ENCODE results near the gene DEFB124.
"Not testable (repeated sequence)": the region's sequence is repeated elsewhere in the genome, so short reads cannot be mapped to it uniquely, and the experiment has no call there.

DEFB124 gene

DNA sequence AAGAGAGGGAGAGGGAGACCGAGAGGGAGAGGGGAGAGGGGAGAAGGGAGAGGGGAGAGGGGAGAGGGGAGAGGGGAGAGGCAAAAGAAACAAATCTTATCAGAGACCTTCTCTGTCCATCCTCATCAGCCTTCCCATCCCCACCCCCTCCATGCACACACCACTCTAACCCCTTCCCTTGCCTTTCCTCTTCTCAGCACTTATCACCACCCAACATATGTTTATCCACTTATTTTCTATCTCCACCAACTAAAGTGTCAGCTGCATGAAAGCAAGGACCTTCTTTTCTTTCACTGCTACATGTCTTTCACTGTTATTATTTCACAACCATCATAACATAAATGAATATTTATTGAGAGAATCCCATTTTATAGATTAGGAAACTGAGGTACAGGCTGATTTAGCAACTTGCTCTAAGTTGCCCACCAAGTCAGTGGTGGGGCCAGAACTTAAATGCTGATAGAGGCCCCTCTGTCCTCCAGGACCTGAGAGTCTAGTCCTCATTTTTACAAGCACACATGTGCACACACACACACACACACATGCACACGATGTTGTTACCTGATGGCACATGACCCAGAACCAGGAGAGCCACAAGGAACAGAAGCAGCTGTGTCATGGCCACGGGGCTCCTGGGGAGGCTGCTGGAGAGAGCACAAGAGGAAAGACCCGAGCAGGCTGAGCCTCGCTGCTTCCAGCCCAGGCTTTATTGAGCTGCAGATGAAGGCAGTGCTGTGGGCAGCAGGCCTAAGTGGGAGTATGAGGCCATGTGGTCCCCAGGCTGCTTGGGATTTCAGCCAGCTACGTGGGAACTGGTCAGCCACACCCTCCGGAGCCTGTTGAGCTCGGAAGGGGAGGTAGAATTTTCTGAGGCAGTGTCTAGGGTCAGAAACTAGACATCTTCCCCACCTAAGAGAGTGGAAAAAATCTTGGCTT lies 2.3 kb downstream of the DEFB124 start:
- no peak overlapping the region for H3K4me3 ChIP-seq (ENCODE audit: low read length)
- H3K9me3 ChIP-seq (ENCODE audit: control insufficient read depth, insufficient read depth, low read length), result peaks cover 3% of the 10 kb centered on the region; the same call in 1 of the 2 replicates
- no peak overlapping the region for H3K27ac ChIP-seq (ENCODE audit: low read length)
- DNase-seq (ENCODE audit: low read depth, low spot score), result no peak
- no peaks in the 10 kb centered on the region for H3K4me1 ChIP-seq (ENCODE audit: control insufficient read depth, insufficient read depth, low read length)
- WGBS (ENCODE audit: insufficient coverage, insufficient read length), result no CpG with 5 or more reads among the region's 8 CpGs
- no peaks in the 10 kb centered on the region for H3K27me3 ChIP-seq (ENCODE audit: control insufficient read depth, insufficient read depth, low read length)
- no peaks in the 10 kb centered on the region for H3K36me3 ChIP-seq (ENCODE audit: control insufficient read depth, insufficient read depth, low read length)

DNA sequence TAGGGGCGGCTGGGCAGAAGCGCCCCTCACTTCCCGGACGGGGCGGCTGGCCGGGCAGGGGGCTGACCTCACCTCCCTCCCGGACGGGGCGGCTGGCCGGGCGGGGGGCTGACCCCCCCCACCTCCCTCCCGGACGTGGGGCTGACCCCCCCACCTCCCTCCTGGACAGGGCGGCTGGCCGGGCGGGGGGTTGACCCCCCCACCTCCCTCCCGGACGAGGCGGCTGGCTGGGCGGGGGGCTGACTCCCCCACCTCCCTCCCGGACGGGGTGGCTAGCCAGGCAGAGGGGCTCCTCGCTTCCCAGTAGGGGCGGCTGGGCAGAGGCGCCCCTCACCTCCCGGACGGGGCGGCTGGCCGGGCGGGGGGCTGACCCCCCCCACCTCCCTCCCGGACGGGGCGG lies 4.0 kb downstream of the DEFB124 start:
- H3K36me3 ChIP-seq (ENCODE audit: control insufficient read depth, insufficient read depth, low read length); H3K9me3 ChIP-seq (ENCODE audit: control insufficient read depth, insufficient read depth, low read length); DNase-seq (ENCODE audit: low read depth, low spot score); H3K4me1 ChIP-seq (ENCODE audit: control insufficient read depth, insufficient read depth, low read length); H3K27ac ChIP-seq (ENCODE audit: low read length); H3K27me3 ChIP-seq (ENCODE audit: control insufficient read depth, insufficient read depth, low read length); H3K4me3 ChIP-seq (ENCODE audit: low read length): not testable (repeated sequence)
- no CpG with 5 or more reads among the region's 33 CpGs for WGBS (ENCODE audit: insufficient coverage, insufficient read length)

DNA sequence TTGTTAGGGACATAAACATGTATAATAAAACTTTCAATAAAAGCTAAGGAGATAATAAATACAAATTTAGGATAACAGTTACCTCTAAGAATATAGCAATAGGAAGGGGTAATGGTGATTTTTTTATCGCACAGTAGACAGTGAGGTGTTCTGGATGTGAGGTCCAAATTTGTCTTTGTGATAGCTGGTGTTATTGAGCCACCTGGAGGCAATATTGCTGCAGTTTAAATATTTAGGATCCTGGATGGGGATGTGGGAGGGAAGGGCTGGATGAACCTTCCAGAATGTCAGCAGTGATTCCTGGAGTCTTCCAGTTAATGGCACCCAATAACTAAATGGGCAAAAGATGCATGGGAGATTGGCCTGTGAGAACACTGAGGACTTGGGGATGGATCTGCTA lies 20.6 kb downstream of the DEFB124 start:
- H3K36me3 ChIP-seq (ENCODE audit: control insufficient read depth, insufficient read depth, low read length), result no peaks in the 10 kb centered on the region
- no peak for DNase-seq (ENCODE audit: low read depth, low spot score)
- H3K9me3 ChIP-seq (ENCODE audit: control insufficient read depth, insufficient read depth, low read length), result peaks cover 1% of the 10 kb centered on the region; the same call in 1 of the 2 replicates
- WGBS (ENCODE audit: insufficient coverage, insufficient read length), result no CpG with 5 or more reads among the region's 1 CpG
- H3K27ac ChIP-seq (ENCODE audit: low read length), result no peak overlapping the region
- no peak overlapping the region for H3K4me3 ChIP-seq (ENCODE audit: low read length)
- no peaks in the 10 kb centered on the region for H3K27me3 ChIP-seq (ENCODE audit: control insufficient read depth, insufficient read depth, low read length)
- no peaks in the 10 kb centered on the region for H3K4me1 ChIP-seq (ENCODE audit: control insufficient read depth, insufficient read depth, low read length)

DNA sequence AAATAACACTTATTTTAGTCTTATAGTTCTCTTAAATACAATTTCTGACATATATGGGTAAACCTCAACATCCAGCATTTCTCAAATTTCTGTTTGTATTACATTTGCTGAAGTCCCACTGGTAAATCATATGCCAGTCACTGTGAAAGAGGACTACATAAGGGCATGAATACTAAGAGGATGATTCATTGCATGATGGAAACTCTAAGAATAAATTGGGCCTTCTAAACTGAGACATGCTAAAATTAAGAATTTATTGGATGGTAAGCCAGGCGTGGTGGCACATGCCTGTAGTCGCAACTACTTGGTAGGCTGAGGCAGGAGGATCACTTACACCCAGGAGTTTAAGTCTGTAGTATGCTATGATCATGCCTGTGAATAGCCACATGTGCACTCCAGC lies 22.4 kb downstream of the DEFB124 start:
- Histone ChIP-seq H3K36me3 (ENCODE audit: control insufficient read depth, insufficient read depth, low read length) (no peaks in the 10 kb centered on the region), H3K27me3 (ENCODE audit: control insufficient read depth, insufficient read depth, low read length) (no peaks in the 10 kb centered on the region), H3K9me3 (ENCODE audit: control insufficient read depth, insufficient read depth, low read length) (peaks cover 3% of the 10 kb centered on the region), H3K4me3 (ENCODE audit: low read length) (no peak overlapping the region), H3K4me1 (ENCODE audit: control insufficient read depth, insufficient read depth, low read length) (no peaks in the 10 kb centered on the region), H3K27ac (ENCODE audit: low read length) (no peak overlapping the region)
- no CpG with 5 or more reads among the region's 2 CpGs for WGBS (ENCODE audit: insufficient coverage, insufficient read length)
- no peak for DNase-seq (ENCODE audit: low read depth, low spot score)

DNA sequence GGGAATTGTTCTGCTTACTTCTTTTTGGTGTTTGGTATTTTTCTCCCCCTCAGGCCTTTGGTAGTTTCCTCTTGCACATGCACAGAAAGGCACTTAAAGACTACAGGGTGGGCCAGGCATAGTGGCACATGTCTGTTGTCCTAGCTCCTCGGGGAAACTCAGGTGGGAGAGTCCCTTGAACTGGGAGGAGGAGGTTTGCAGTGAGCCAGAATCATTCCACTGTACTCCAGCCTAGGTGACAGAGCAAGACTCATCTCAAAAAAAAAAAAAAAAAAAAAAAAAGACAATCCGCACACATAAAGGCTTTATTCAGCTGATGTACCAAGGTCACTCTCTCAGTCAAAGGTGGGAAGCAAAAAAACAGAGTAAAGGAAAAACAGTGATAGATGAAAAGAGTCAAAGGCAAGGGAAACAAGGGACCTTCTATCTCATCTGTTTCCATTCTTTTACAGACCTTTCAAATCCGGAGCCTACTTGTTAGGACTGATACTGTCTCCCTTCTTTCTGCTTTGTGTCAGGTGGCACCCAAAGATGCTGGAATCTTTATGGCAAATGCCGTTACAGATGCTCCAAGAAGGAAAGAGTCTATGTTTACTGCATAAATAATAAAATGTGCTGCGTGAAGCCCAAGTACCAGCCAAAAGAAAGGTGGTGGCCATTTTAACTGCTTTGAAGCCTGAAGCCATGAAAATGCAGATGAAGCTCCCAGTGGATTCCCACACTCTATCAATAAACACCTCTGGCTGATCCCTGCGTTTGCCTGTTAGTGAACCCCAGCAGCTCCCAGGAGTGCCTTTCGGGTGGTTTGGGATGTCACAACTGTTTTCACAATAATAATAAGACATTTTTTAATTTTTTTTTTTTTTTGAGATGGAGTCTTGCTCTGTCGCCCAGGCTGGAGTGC lies 25.2 kb downstream of the DEFB124 start:
- DNase-seq (ENCODE audit: low read depth, low spot score), result no peak
- Histone ChIP-seq H3K4me3 (ENCODE audit: low read length) (no peak overlapping the region), H3K27ac (ENCODE audit: low read length) (no peak overlapping the region), H3K27me3 (ENCODE audit: control insufficient read depth, insufficient read depth, low read length) (no peaks in the 10 kb centered on the region), H3K4me1 (ENCODE audit: control insufficient read depth, insufficient read depth, low read length) (no peaks in the 10 kb centered on the region), H3K36me3 (ENCODE audit: control insufficient read depth, insufficient read depth, low read length) (no peaks in the 10 kb centered on the region), H3K9me3 (ENCODE audit: control insufficient read depth, insufficient read depth, low read length) (peaks cover 3% of the 10 kb centered on the region)
- WGBS (ENCODE audit: insufficient coverage, insufficient read length), result no CpG with 5 or more reads among the region's 8 CpGs

DNA sequence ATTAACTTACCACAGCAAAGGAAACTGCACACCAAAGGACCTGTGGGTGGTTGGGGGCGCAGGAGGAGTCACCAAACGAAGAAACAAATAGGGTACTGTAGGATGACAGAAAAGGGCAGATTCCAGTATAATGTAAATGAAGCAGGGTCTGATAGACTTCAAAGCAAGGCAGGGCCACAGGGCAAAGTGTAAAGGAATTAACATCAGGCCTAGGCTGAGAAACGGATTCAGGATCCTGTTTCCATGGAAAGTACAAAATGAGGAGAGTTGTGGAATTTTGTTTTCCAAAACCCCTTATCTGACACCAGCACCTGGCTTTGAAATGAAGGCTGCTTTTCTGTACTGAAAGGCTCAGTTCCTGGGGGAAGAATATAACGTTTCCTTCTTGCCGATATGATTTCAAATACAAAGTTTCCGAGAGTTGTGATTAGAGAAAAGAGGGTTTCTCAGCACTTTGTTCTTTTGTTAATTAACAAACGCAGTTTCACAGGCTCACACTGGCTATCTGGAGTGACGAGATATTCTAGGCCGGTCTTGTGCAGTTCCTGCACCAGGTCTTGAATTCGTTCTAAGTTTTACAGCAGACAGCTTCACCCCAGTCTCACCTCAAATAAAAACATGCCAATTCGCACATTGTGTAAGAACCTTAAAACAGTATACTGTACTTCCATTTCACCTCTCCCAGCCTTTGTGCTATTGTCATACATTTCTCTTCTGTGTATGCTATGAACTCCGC lies 28.7 kb downstream of the DEFB124 start:
- Histone ChIP-seq H3K27me3 (ENCODE audit: control insufficient read depth, insufficient read depth, low read length) (no peaks in the 10 kb centered on the region), H3K4me1 (ENCODE audit: control insufficient read depth, insufficient read depth, low read length) (no peaks in the 10 kb centered on the region), H3K9me3 (ENCODE audit: control insufficient read depth, insufficient read depth, low read length) (peaks cover 13% of the 10 kb centered on the region), H3K27ac (ENCODE audit: low read length) (no peak overlapping the region), H3K4me3 (ENCODE audit: low read length) (no peak overlapping the region), H3K36me3 (ENCODE audit: control insufficient read depth, insufficient read depth, low read length) (no peaks in the 10 kb centered on the region)
- no peak for DNase-seq (ENCODE audit: low read depth, low spot score)
- no CpG with 5 or more reads among the region's 12 CpGs for WGBS (ENCODE audit: insufficient coverage, insufficient read length)

DNA sequence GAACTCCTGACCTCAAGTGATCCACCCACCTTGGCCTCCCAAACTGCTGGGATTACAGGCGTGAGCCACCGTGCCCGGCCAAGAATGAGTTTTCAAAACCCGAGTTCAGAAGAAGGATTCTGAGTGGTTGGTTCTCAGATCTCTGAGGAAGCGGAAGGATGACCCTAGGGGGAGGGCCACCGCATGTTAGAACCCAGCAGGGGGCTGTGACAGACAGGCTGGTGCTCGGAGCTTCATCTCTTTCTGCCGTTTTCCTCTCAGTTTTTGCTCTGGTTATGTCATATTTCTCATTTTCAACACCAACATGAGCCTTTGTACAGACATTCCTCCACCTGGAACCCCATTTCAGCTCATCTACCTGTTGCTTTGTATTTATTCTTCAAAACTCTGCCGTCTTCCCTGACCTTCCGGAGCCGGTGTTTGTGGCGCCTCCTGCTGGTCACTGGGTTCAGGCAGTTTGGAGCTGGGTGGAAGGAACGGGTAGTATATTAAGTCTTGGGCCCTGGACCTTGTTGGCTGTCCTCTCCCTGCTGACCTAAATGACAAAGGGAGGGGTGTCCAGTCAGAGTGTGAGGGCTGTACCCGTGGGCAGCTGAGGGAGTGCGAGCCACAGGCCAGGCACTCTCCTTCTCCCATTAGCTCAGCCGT lies 34.8 kb downstream of the DEFB124 start, which contains the start of gene DEFB123:
DEFB123 (plus strand) TSS at position 621 of the 648 bp plus-strand sequence. CDS start 67 bp downstream, outside the sequence.
- WGBS (ENCODE audit: insufficient coverage, insufficient read length), result no CpG with 5 or more reads among the region's 16 CpGs
- no peak within 1 kb of the TSS for H3K4me3 ChIP-seq (ENCODE audit: low read length)
- H3K9me3 ChIP-seq (ENCODE audit: control insufficient read depth, insufficient read depth, low read length), result peaks cover 15% of the 10 kb centered on the region
- no peaks in the 10 kb centered on the region for H3K4me1 ChIP-seq (ENCODE audit: control insufficient read depth, insufficient read depth, low read length)
- no peaks in the 10 kb centered on the region for H3K36me3 ChIP-seq (ENCODE audit: control insufficient read depth, insufficient read depth, low read length)
- no peak within 1 kb of the TSS for H3K27ac ChIP-seq (ENCODE audit: low read length)
- DNase-seq (ENCODE audit: low read depth, low spot score), result no peak
- no peaks in the 10 kb centered on the region for H3K27me3 ChIP-seq (ENCODE audit: control insufficient read depth, insufficient read depth, low read length)

DNA sequence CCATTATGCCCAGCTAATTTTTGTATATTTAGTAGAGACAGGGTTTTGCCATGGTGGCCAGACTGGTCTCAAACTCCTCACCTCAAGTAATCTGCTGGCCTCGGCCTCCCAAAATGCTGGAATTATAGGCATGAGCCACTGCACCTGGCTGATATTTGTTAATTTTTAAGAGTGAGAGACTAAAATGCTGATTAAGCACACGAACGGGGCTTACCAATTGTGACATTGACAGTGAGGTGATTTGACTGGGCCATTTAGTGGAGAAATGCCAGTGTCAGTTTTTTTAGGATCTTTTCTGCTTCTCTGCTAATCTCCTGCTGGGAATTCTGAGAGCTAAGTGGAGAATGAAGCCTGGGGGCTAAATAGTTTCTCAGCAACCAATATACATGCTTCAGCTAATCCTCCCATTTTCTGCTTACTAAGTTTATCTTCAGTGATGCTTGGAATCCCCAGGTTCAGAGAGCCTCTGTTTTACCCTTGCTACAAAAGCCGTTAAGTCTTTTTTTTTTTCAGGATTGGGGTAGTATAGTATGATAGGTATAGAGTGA lies 44.3 kb downstream of the DEFB124 start:
- Histone ChIP-seq H3K27me3 (ENCODE audit: control insufficient read depth, insufficient read depth, low read length) (no peaks in the 10 kb centered on the region), H3K27ac (ENCODE audit: low read length) (no peak overlapping the region), H3K4me3 (ENCODE audit: low read length) (no peak overlapping the region), H3K36me3 (ENCODE audit: control insufficient read depth, insufficient read depth, low read length) (no peaks in the 10 kb centered on the region), H3K9me3 (ENCODE audit: control insufficient read depth, insufficient read depth, low read length) (no peaks in the 10 kb centered on the region; the same call in 1 of the 2 replicates), H3K4me1 (ENCODE audit: control insufficient read depth, insufficient read depth, low read length) (no peaks in the 10 kb centered on the region)
- no CpG with 5 or more reads among the region's 4 CpGs for WGBS (ENCODE audit: insufficient coverage, insufficient read length)
- no peak for DNase-seq (ENCODE audit: low read depth, low spot score)

DNA sequence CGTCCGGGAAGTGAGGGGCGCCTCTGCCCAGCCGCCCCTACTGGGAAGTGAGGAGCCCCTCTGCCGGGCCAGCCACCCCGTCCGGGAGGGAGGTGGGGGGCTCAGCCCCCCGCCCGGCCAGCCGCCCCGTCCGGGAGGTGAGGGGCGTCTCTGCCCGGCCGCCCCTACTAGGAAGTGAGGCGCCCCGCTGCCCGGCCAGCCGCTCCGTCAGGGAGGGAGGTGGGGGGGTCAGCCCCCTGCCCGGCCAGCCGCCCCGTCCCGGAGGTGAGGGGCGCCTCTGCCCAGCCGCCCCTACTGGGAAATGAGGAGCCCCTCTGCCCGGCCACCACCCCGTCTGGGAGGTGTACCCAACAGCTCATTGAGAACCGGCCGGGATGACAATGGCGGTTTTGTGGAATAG lies 47.4 kb downstream of the DEFB124 start:
- not testable (repeated sequence) for H3K9me3 ChIP-seq (ENCODE audit: control insufficient read depth, insufficient read depth, low read length); H3K27ac ChIP-seq (ENCODE audit: low read length); DNase-seq (ENCODE audit: low read depth, low spot score); H3K27me3 ChIP-seq (ENCODE audit: control insufficient read depth, insufficient read depth, low read length); H3K36me3 ChIP-seq (ENCODE audit: control insufficient read depth, insufficient read depth, low read length); H3K4me3 ChIP-seq (ENCODE audit: low read length); H3K4me1 ChIP-seq (ENCODE audit: control insufficient read depth, insufficient read depth, low read length)
- no CpG with 5 or more reads among the region's 31 CpGs for WGBS (ENCODE audit: insufficient coverage, insufficient read length)
